ENCODE results near the gene RAPGEF4. TPM values are rescaled to one million over a fixed set of nuclear protein-coding genes. Genes with fewer than 3 reads are reported as not detected.

Gene RAPGEF4
- total RNA-seq, 1 donor = 0.36 TPM

DNA sequence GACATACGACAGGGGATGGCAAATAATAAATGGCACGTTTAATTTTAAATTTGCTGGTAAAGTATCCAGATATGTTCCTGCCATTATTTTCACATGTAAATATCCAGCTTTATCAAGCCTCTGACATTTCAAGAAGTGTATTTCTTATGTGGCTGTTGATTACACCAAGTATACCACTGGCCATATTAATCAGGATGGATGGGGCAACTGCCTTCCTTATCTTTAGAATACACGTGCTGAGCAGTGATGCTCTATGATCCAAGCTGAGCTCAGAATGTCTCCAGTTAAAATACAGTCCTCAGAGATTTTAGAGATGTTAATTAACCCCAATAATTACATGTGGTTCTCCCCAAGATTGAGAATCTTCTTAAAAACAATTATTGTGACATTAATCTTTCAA, 38.3 kb upstream of the RAPGEF4 start:
- peak overlapping the region; percentile 63 for H3K27ac ChIP-seq (ENCODE audit: low read depth, low read length)
- TF ChIP-seq CTCF (IDR thresholded peaks at IDR 0.05; ENCODE audit: extremely low read depth, low read depth, low read length) = no peak

GRCh38 chr2:172698041-172698863, 37.4 kb upstream of the RAPGEF4 start:
- Histone ChIP-seq H3K79me2 (ENCODE audit: insufficient read depth, low read length) (no peaks in the 10 kb centered on the region), H3K4me2 (ENCODE audit: insufficient read depth, low read length) (peak overlapping the region; percentile 56), H3K4me3 (ENCODE audit: insufficient read depth, low read length) (no peak overlapping the region), H3K36me3 (ENCODE audit: insufficient read depth, low read length) (no peaks in the 10 kb centered on the region), H2AFZ (ENCODE audit: low read length) (no peak overlapping the region), H3K4me1 (ENCODE audit: insufficient read depth, low read length) (peaks cover 35% of the 10 kb centered on the region), H3K27me3 (ENCODE audit: insufficient read depth, low read length) (no peaks in the 10 kb centered on the region), H3K9me3 (ENCODE audit: low read depth, low read length) (no peaks in the 10 kb centered on the region), H3K27ac (ENCODE audit: low read depth, low read length) (peak overlapping the region; percentile 63), H4K20me1 (ENCODE audit: insufficient read depth, low read length) (no peaks in the 10 kb centered on the region)
- peak; percentile 84 for DNase-seq (ENCODE audit: insufficient read length, low spot score, missing footprints)
- TF ChIP-seq CTCF (IDR thresholded peaks at IDR 0.05; ENCODE audit: extremely low read depth, low read depth, low read length) = no peak

More for the DNA sequence above, 38.3 kb upstream of the RAPGEF4 start:
- H3K79me2 ChIP-seq (ENCODE audit: insufficient read depth, low read length) = no peaks in the 10 kb centered on the region
- H2AFZ ChIP-seq (ENCODE audit: low read length) = no peak overlapping the region
- no peaks in the 10 kb centered on the region for H3K27me3 ChIP-seq (ENCODE audit: insufficient read depth, low read length)
- no peaks in the 10 kb centered on the region for H4K20me1 ChIP-seq (ENCODE audit: insufficient read depth, low read length)
- H3K4me3 ChIP-seq (ENCODE audit: insufficient read depth, low read length) = no peak overlapping the region
- peaks cover 45% of the 10 kb centered on the region for H3K4me1 ChIP-seq (ENCODE audit: insufficient read depth, low read length)
- DNase-seq (ENCODE audit: insufficient read length, low spot score, missing footprints) = no peak
- no peak overlapping the region for H3K4me2 ChIP-seq (ENCODE audit: insufficient read depth, low read length)
- H3K9me3 ChIP-seq (ENCODE audit: low read depth, low read length) = no peaks in the 10 kb centered on the region
- H3K36me3 ChIP-seq (ENCODE audit: insufficient read depth, low read length) = no peaks in the 10 kb centered on the region

- no peaks in the 10 kb centered on the region for H3K36me3 ChIP-seq (ENCODE audit: insufficient read depth, low read length)
- H3K4me2 ChIP-seq (ENCODE audit: insufficient read depth, low read length) = no peak overlapping the region
- no peak overlapping the region for H2AFZ ChIP-seq (ENCODE audit: low read length)
- peak; percentile 92 for DNase-seq (ENCODE audit: insufficient read length, low spot score, missing footprints)
- no peaks in the 10 kb centered on the region for H3K79me2 ChIP-seq (ENCODE audit: insufficient read depth, low read length)
- peaks cover 28% of the 10 kb centered on the region for H3K4me1 ChIP-seq (ENCODE audit: insufficient read depth, low read length)
- no peak overlapping the region for H3K4me3 ChIP-seq (ENCODE audit: insufficient read depth, low read length)
- TF ChIP-seq CTCF (IDR thresholded peaks at IDR 0.05; ENCODE audit: extremely low read depth, low read depth, low read length) = no peak
- H3K27ac ChIP-seq (ENCODE audit: low read depth, low read length) = no peak overlapping the region
- H3K27me3 ChIP-seq (ENCODE audit: insufficient read depth, low read length) = peaks cover 3% of the 10 kb centered on the region
- H4K20me1 ChIP-seq (ENCODE audit: insufficient read depth, low read length) = no peaks in the 10 kb centered on the region
- H3K9me3 ChIP-seq (ENCODE audit: low read depth, low read length) = no peaks in the 10 kb centered on the region
These were observed 34.4 kb upstream of the RAPGEF4 start for GRCh38 chr2:172701250-172701649.

DNA sequence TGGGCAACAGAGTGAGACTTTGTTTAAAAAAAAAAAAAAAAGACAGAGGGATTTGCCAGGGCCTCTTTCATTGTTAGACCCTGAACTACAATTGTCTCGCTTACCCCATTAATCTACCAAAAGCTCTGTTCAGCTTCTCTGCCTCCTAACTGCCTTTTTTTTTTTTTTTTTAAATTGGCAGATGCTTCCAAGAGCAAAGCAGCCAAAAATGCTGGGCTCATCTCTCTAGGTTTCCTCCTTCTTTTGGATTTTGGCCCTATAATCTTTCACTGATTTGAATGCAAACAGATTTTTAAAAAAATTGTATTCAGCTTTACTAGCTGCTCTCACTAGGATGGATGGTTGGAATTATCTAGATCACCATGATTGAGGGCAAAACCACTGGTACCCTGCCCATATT, 33.2 kb upstream of the RAPGEF4 start:
- Histone ChIP-seq H3K4me1 (ENCODE audit: insufficient read depth, low read length) (peaks cover 24% of the 10 kb centered on the region), H3K27ac (ENCODE audit: low read depth, low read length) (no peak overlapping the region), H3K27me3 (ENCODE audit: insufficient read depth, low read length) (peaks cover 14% of the 10 kb centered on the region), H3K36me3 (ENCODE audit: insufficient read depth, low read length) (no peaks in the 10 kb centered on the region), H3K4me3 (ENCODE audit: insufficient read depth, low read length) (no peak overlapping the region), H3K4me2 (ENCODE audit: insufficient read depth, low read length) (no peak overlapping the region), H3K9me3 (ENCODE audit: low read depth, low read length) (no peaks in the 10 kb centered on the region), H2AFZ (ENCODE audit: low read length) (no peak overlapping the region), H4K20me1 (ENCODE audit: insufficient read depth, low read length) (no peaks in the 10 kb centered on the region), H3K79me2 (ENCODE audit: insufficient read depth, low read length) (no peaks in the 10 kb centered on the region)
- no peak for TF ChIP-seq CTCF (IDR thresholded peaks at IDR 0.05; ENCODE audit: extremely low read depth, low read depth, low read length)
- DNase-seq (ENCODE audit: insufficient read length, low spot score, missing footprints) = no peak
